A673 (cell line): ENCODE data around the gene CCDC171.

Experiments
- CTCF ChIP-seq: fragments of 300-800, 200-600 bp; sonication (generic); conservative IDR thresholded peaks from 2 replicates; pipeline ENCODE4 v1.5.1; 2017; ENCODE audit warnings: low read depth, mild to moderate bottlenecking, antibody characterized with exemption, low read length, moderate library complexity, mixed read lengths
- EZH2 ChIP-seq: fragments of 200-600 bp; sonication (generic); IDR thresholded peaks from 2 replicates; pipeline ENCODE4 v1.6.1; 2017; ENCODE audit warnings: borderline replicate concordance, low read depth, mild to moderate bottlenecking, mixed read lengths, antibody characterized with exemption, low read length; ENCODE audit not compliant: poor library complexity, severe bottlenecking

- TF ChIP-seq CTCF, result no peak
- TF ChIP-seq EZH2, result no peak
Observed at GRCh38 chr9:15512889-15513288, 40.0 kb upstream of the CCDC171 start.
